DND-41 (cell line): ENCODE results near the gene CIZ1.

Source experiments
- EZH2 ChIP-seq: IDR thresholded peaks from 3 replicates; pipeline ENCODE4 v1.6.1; 2012; ENCODE audit warnings: borderline replicate concordance, low read depth, mild to moderate bottlenecking, moderate library complexity, low read length, inconsistent platforms; ENCODE audit not compliant: severe bottlenecking
- TF ChIP-seq, protein P1 (sequence below): IDR thresholded peaks from 2 replicates; pipeline ENCODE4 v1.5.1; 2012; ENCODE audit warnings: borderline replicate concordance, low read length, moderate library complexity, mild to moderate bottlenecking; ENCODE audit not compliant: poor library complexity, severe bottlenecking; ENCODE audit errors: extremely low read depth

DNA sequence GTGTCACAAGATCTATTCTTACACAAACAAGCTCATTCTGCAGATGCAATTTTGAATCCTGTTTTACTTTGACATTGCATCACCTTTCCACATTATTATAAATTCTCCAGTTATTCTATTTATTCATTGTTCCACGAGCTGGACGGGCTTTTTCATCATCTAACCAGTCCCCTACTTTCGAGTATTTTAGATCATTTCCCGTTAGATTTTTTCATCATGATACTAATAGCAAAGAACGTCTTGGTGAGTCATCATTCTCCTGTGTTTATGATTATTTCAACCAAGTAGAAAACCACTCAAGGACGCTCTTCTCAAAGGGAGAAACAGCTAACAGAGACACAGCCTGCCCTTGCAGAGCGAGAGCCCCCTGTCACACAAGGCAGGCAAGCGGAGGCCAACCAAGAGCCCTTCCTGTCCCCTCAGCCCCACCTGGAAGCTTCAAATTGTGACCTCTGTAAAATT, 16.2 kb downstream of the CIZ1 start:
- TF ChIP-seq, protein P1, sequence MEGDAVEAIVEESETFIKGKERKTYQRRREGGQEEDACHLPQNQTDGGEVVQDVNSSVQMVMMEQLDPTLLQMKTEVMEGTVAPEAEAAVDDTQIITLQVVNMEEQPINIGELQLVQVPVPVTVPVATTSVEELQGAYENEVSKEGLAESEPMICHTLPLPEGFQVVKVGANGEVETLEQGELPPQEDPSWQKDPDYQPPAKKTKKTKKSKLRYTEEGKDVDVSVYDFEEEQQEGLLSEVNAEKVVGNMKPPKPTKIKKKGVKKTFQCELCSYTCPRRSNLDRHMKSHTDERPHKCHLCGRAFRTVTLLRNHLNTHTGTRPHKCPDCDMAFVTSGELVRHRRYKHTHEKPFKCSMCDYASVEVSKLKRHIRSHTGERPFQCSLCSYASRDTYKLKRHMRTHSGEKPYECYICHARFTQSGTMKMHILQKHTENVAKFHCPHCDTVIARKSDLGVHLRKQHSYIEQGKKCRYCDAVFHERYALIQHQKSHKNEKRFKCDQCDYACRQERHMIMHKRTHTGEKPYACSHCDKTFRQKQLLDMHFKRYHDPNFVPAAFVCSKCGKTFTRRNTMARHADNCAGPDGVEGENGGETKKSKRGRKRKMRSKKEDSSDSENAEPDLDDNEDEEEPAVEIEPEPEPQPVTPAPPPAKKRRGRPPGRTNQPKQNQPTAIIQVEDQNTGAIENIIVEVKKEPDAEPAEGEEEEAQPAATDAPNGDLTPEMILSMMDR: no peak
- no peak for TF ChIP-seq EZH2
